ENCODE data around the gene RGS12.
"Not testable (repeated sequence)": the region's sequence is repeated elsewhere in the genome, so short reads cannot be mapped to it uniquely, and the experiment has no call there.

The RGS12 gene

DNA sequence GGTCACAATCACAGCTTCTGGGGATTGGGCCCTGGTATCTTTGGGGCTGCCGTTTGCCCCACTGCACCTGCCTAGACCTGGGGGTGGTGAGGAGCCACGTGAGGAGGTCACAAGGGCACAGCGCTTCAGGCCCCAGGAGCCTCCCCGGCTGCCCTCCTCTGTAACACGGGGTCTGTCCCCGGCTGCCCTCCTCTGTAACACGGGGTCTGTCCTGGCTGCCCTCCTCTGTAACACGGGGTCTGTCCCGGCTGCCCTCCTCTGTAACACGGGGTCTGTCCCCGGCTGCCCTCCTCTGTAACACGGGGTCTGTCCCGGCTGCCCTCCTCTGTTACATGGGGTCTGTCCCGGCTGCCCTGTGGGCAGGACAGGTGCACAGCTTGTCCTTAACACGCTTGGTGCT, 8.1 kb downstream of the RGS12 start:
- not testable (repeated sequence) for H3K4me1 ChIP-seq (ENCODE audit: control insufficient read depth, insufficient read depth, low read length); H3K27me3 ChIP-seq (ENCODE audit: control insufficient read depth, insufficient read depth, low read length); H3K27ac ChIP-seq (ENCODE audit: low read length); DNase-seq (ENCODE audit: low read depth, low spot score); H3K36me3 ChIP-seq (ENCODE audit: control insufficient read depth, insufficient read depth, low read length); H3K9me3 ChIP-seq (ENCODE audit: control insufficient read depth, insufficient read depth, low read length); H3K4me3 ChIP-seq (ENCODE audit: low read length)
- WGBS (ENCODE audit: insufficient coverage, insufficient read length): no CpG with 5 or more reads among the region's 15 CpGs

DNA sequence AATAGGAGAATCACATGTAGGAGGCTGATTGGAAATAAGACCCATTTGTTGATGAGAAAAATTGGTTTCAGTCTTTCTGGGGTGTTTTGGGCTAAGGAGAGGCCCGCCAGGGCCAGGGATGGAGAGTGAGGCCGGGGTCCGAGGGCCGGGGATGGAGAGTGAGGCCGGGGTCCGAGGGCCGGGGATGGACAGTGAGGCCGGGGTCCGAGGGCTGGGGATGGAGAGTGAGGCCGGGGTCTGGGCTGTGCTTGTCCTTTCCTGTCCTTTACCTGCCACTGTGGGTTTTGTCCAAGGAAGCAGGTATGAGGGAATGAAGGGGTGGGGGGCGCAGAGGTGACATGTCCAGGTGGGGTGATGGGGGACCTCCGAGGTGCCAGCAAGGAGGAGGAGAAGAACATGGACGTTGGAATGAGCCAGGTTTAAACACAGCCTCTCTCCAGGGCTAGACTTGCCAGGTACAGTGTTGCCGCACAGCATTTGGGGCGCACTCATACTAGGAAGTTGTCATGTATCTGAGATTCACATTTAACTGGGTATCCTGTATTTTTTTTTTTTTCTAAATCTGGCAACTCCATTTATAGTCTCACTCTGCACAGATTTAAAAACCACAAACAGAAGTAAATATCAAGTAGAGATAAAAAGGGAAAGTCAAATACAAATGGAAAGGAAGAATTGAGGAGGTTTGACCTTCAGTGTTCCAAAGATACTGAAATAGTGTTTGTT, 8.8 kb downstream of the RGS12 start:
- no peaks in the 10 kb centered on the region for H3K27me3 ChIP-seq (ENCODE audit: control insufficient read depth, insufficient read depth, low read length)
- no CpG with 5 or more reads among the region's 15 CpGs for WGBS (ENCODE audit: insufficient coverage, insufficient read length)
- DNase-seq (ENCODE audit: low read depth, low spot score): no peak
- no peak overlapping the region for H3K27ac ChIP-seq (ENCODE audit: low read length)
- H3K36me3 ChIP-seq (ENCODE audit: control insufficient read depth, insufficient read depth, low read length): no peaks in the 10 kb centered on the region
- H3K4me3 ChIP-seq (ENCODE audit: low read length): no peak overlapping the region
- no peaks in the 10 kb centered on the region for H3K9me3 ChIP-seq (ENCODE audit: control insufficient read depth, insufficient read depth, low read length)
- H3K4me1 ChIP-seq (ENCODE audit: control insufficient read depth, insufficient read depth, low read length): peaks cover 5% of the 10 kb centered on the region; the same call in 1 of the 2 replicates

- Histone ChIP-seq H3K4me3 (ENCODE audit: low read length) (no peak overlapping the region), H3K27ac (ENCODE audit: low read length) (no peak overlapping the region), H3K27me3 (ENCODE audit: control insufficient read depth, insufficient read depth, low read length) (no peaks in the 10 kb centered on the region), H3K36me3 (ENCODE audit: control insufficient read depth, insufficient read depth, low read length) (no peaks in the 10 kb centered on the region), H3K4me1 (ENCODE audit: control insufficient read depth, insufficient read depth, low read length) (peaks cover 4% of the 10 kb centered on the region; the same call in 1 of the 2 replicates), H3K9me3 (ENCODE audit: control insufficient read depth, insufficient read depth, low read length) (no peaks in the 10 kb centered on the region)
- WGBS (ENCODE audit: insufficient coverage, insufficient read length): no CpG with 5 or more reads among the region's 17 CpGs
- DNase-seq (ENCODE audit: low read depth, low spot score): no peak
These were observed 9.5 kb downstream of the RGS12 start for GRCh38 chr4:3302173-3302785.

DNA sequence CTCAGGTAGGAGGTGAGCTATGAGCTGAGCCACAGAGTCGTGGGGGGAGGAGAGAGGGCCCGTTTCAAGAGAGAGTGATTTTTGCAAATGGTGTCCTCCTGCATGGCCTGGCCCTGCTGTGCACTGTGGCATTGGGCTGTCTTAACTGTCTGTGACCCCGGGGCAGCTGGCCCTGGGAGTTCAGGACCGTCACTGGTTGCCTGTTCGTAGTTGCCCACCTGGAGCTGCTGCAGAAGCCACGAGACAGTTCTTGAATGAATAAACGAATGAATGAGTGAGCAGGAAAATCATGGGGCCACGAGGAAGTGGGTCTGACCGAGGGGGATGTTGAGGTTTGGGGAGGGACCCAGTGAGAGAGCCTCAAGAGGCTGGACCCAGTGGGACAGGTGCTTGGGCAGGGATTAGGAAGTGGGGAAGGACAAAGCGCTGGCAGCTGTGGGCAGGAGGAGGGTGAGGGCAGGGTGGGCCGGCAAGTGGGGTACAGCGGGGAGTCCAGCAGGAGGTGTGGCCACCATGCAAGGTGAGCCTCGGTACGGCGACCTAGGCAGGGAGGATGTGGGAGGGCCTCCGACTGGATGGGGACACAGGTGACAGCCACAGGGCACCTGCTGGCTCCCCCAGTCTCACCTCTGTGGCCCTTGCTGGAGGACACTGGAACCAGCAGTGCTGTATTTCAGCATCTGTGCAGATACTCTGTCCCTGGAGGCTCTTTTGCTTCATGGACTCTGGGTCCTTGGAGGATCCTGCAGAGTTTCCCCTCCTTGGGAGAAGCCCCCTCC, 10.2 kb downstream of the RGS12 start:
- H3K4me1 ChIP-seq (ENCODE audit: control insufficient read depth, insufficient read depth, low read length): peaks cover 5% of the 10 kb centered on the region; the same call in 1 of the 2 replicates
- no CpG with 5 or more reads among the region's 16 CpGs for WGBS (ENCODE audit: insufficient coverage, insufficient read length)
- no peak overlapping the region for H3K27ac ChIP-seq (ENCODE audit: low read length)

GRCh38 chr4:3303565-3303824, 10.7 kb downstream of the RGS12 start:
- no peaks in the 10 kb centered on the region for H3K9me3 ChIP-seq (ENCODE audit: control insufficient read depth, insufficient read depth, low read length)
- no peak overlapping the region for H3K27ac ChIP-seq (ENCODE audit: low read length)
- H3K36me3 ChIP-seq (ENCODE audit: control insufficient read depth, insufficient read depth, low read length): no peaks in the 10 kb centered on the region
- no peak overlapping the region for H3K4me3 ChIP-seq (ENCODE audit: low read length)
- no peaks in the 10 kb centered on the region for H3K27me3 ChIP-seq (ENCODE audit: control insufficient read depth, insufficient read depth, low read length)
- DNase-seq (ENCODE audit: low read depth, low spot score): no peak
- H3K4me1 ChIP-seq (ENCODE audit: control insufficient read depth, insufficient read depth, low read length): peaks cover 5% of the 10 kb centered on the region; the same call in 1 of the 2 replicates
- no CpG with 5 or more reads among the region's 2 CpGs for WGBS (ENCODE audit: insufficient coverage, insufficient read length)

More for the DNA sequence above, 10.2 kb downstream of the RGS12 start:
- DNase-seq (ENCODE audit: low read depth, low spot score): no peak
- H3K36me3 ChIP-seq (ENCODE audit: control insufficient read depth, insufficient read depth, low read length): no peaks in the 10 kb centered on the region
- H3K27me3 ChIP-seq (ENCODE audit: control insufficient read depth, insufficient read depth, low read length): no peaks in the 10 kb centered on the region
- no peak overlapping the region for H3K4me3 ChIP-seq (ENCODE audit: low read length)
- no peaks in the 10 kb centered on the region for H3K9me3 ChIP-seq (ENCODE audit: control insufficient read depth, insufficient read depth, low read length)

- peaks cover 5% of the 10 kb centered on the region; the same call in 1 of the 2 replicates for H3K4me1 ChIP-seq (ENCODE audit: control insufficient read depth, insufficient read depth, low read length)
- H3K27me3 ChIP-seq (ENCODE audit: control insufficient read depth, insufficient read depth, low read length): no peaks in the 10 kb centered on the region
- H3K27ac ChIP-seq (ENCODE audit: low read length): no peak overlapping the region
- DNase-seq (ENCODE audit: low read depth, low spot score): no peak
- no peaks in the 10 kb centered on the region for H3K9me3 ChIP-seq (ENCODE audit: control insufficient read depth, insufficient read depth, low read length)
- no peak overlapping the region for H3K4me3 ChIP-seq (ENCODE audit: low read length)
- H3K36me3 ChIP-seq (ENCODE audit: control insufficient read depth, insufficient read depth, low read length): no peaks in the 10 kb centered on the region
- no CpG with 5 or more reads among the region's 15 CpGs for WGBS (ENCODE audit: insufficient coverage, insufficient read length)
These were observed 11.3 kb downstream of the RGS12 start for GRCh38 chr4:3303923-3304710.

DNA sequence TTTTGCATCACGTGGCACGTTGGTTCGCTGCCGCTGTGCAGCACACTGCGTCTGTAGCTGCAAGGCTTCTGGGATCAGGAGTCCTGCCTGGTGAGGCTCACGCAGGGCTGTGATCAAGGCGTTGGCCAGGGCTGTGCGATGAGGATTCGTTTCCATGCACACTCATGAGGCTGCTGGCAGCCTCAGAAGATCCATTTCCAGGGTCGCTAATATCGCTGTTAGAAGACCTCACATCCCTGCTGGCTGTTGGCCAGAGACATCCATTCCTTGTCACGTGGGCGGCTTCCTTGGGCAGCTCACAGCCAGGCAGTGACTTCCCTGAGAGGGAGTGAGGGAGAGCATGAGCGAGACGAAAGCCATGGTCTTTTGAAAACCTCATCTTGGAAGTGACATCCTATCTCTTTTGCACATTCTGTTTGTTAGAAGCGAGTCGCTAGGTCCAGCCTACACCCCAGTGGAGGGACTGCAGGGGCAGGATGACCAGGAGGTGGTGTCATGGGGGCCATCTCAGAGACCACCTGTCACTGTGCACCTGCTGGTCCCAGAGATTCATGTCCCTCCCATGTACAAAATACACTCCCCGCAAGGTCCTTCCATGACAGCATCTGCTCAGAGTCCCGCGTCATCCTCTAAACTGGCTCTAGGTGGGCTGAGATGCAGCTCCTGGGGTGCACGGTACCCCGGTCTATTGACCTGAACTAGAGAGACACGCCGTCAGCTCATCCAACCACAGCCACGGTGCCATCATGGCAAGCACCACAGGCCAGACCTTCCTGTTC, 12.2 kb downstream of the RGS12 start:
- WGBS (ENCODE audit: insufficient coverage, insufficient read length): no CpG with 5 or more reads among the region's 25 CpGs
- Histone ChIP-seq H3K27me3 (ENCODE audit: control insufficient read depth, insufficient read depth, low read length) (no peaks in the 10 kb centered on the region), H3K4me1 (ENCODE audit: control insufficient read depth, insufficient read depth, low read length) (peaks cover 5% of the 10 kb centered on the region; the same call in 1 of the 2 replicates), H3K27ac (ENCODE audit: low read length) (no peak overlapping the region), H3K36me3 (ENCODE audit: control insufficient read depth, insufficient read depth, low read length) (no peaks in the 10 kb centered on the region), H3K9me3 (ENCODE audit: control insufficient read depth, insufficient read depth, low read length) (no peaks in the 10 kb centered on the region), H3K4me3 (ENCODE audit: low read length) (no peak overlapping the region)
- no peak for DNase-seq (ENCODE audit: low read depth, low spot score)

DNA sequence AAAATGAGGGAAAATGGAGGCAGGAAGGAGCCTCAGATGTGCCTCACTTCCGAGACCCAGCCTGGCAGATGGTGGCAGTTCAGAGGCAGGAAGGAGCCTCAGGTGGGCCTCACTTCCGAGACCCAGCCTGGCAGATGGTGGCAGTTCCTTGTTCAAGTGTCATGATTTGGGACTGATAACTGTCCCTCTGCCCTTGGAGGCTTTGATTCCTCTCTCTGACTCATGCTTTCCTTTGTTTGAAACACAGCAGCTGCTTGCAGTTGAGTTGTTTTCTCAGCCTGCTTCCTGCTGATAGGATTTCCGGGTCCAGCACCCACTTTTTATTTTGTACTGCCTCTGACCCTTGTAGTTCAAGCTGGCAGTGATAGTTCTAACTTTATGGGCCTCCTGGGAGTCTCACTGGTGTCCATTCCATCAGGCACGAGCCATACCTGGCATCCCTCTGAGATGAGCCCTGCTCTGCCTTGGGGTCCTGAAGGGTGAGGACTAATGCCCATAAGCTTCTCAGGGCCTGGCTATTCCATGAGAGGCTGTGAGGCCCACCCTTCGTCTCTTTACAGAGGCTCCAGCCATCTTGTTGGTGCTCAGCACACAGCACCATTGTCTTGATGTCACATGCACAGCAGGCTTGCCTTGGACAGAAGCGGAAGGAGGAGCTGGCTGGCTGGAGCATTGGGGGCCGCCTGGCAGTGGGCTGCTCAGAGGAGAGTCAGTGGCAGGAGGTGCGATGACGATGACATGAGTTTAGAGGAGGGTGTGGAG, 13.0 kb downstream of the RGS12 start:
- no CpG with 5 or more reads among the region's 9 CpGs for WGBS (ENCODE audit: insufficient coverage, insufficient read length)
- Histone ChIP-seq H3K4me3 (ENCODE audit: low read length) (no peak overlapping the region), H3K4me1 (ENCODE audit: control insufficient read depth, insufficient read depth, low read length) (peaks cover 4% of the 10 kb centered on the region; the same call in 1 of the 2 replicates), H3K27me3 (ENCODE audit: control insufficient read depth, insufficient read depth, low read length) (no peaks in the 10 kb centered on the region), H3K36me3 (ENCODE audit: control insufficient read depth, insufficient read depth, low read length) (no peaks in the 10 kb centered on the region), H3K27ac (ENCODE audit: low read length) (no peak overlapping the region), H3K9me3 (ENCODE audit: control insufficient read depth, insufficient read depth, low read length) (no peaks in the 10 kb centered on the region)
- DNase-seq (ENCODE audit: low read depth, low spot score): no peak

DNA sequence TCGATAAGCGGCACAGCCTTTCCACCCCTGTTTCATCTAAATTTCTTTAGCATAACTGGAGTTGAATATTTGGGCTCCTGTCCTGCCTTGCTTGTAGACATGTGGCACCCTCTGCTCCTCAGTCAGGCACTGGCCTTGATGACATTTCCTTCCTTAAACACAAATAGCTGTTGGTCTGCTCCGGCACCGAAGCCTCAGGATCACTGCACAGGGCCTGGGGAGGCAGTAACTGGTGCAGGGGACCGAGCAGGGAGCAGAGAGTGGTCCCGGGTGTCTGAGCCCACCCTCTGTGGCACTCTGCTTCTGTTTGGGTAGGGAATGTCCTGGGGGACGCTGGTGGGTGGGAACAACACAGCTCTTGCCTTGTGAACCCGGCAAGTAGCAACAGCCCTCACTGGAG, 13.6 kb downstream of the RGS12 start:
- WGBS (ENCODE audit: insufficient coverage, insufficient read length): no CpG with 5 or more reads among the region's 8 CpGs
- Histone ChIP-seq H3K4me3 (ENCODE audit: low read length) (no peak overlapping the region), H3K4me1 (ENCODE audit: control insufficient read depth, insufficient read depth, low read length) (peaks cover 4% of the 10 kb centered on the region; the same call in 1 of the 2 replicates), H3K27me3 (ENCODE audit: control insufficient read depth, insufficient read depth, low read length) (no peaks in the 10 kb centered on the region), H3K9me3 (ENCODE audit: control insufficient read depth, insufficient read depth, low read length) (no peaks in the 10 kb centered on the region), H3K36me3 (ENCODE audit: control insufficient read depth, insufficient read depth, low read length) (no peaks in the 10 kb centered on the region), H3K27ac (ENCODE audit: low read length) (no peak overlapping the region)
- DNase-seq (ENCODE audit: low read depth, low spot score): no peak
